GM23338 (cell line): ENCODE measurements around the gene NOTCH1. TPM values are rescaled to one million over a fixed set of nuclear protein-coding genes. Genes with fewer than 3 reads are reported as not detected.

Experiments used
- ATAC-seq: fragments of 200-7000 bp; cut with Tn5 transposase; 3 replicates; pipeline ENCODE4 v1.9.1; 2020
- DNase-seq: peaks from one replicate; pipeline ENCODE4 v3.0.0-alpha.2; 2015; ENCODE audit warnings: low spot score
- H2AFZ ChIP-seq: fragments of 200-600 bp; sonication (generic); 2 replicates; pipeline ENCODE4 v1.8.0; 2016; ENCODE audit warnings: antibody characterized with exemption, mild to moderate bottlenecking, moderate library complexity
- H3F3A ChIP-seq: fragments of 200-600 bp; sonication (generic); replicated peaks from 2 replicates; pipeline ENCODE4 v1.8.0; 2017; ENCODE audit warnings: antibody characterized with exemption, mixed run types, low read depth
- H3K27ac ChIP-seq: fragments of 200-600 bp; sonication (generic); 2 replicates; pipeline ENCODE4 v1.6.1; 2016; ENCODE audit warnings: low read depth
- H3K27me3 ChIP-seq: fragments of 200-600 bp; sonication (generic); 2 replicates; pipeline ENCODE4 v1.8.0; 2016; ENCODE audit warnings: mild to moderate bottlenecking, mixed run types, moderate library complexity; ENCODE audit not compliant: insufficient read depth
- H3K36me3 ChIP-seq: fragments of 200-600 bp; sonication (generic); 2 replicates; pipeline ENCODE4 v1.8.0; 2016; ENCODE audit warnings: mild to moderate bottlenecking; ENCODE audit not compliant: insufficient read depth
- H3K4me1 ChIP-seq: fragments of 200-600 bp; sonication (generic); 2 replicates; pipeline ENCODE4 v1.8.0; 2016; ENCODE audit warnings: mild to moderate bottlenecking, moderate library complexity; ENCODE audit not compliant: insufficient read depth
- H3K4me2 ChIP-seq: fragments of 200-600 bp; sonication (generic); 2 replicates; pipeline ENCODE4 v1.7.1; 2017; ENCODE audit warnings: mixed run types
- H3K4me3 ChIP-seq: fragments of 200-600 bp; sonication (generic); 2 replicates; pipeline ENCODE4 v1.6.1; 2016; ENCODE audit warnings: mixed run types
- H3K79me2 ChIP-seq: fragments of 200-600 bp; sonication (generic); replicated peaks from 2 replicates; pipeline ENCODE4 v1.8.0; 2017; ENCODE audit warnings: mild to moderate bottlenecking; ENCODE audit not compliant: insufficient read depth
- H3K9me2 ChIP-seq: fragments of 200-600 bp; sonication (generic); 2 replicates; pipeline ENCODE4 v1.8.0; 2017; ENCODE audit not compliant: insufficient read depth
- H4K20me1 ChIP-seq: fragments of 200-600 bp; sonication (generic); replicated peaks from 2 replicates; pipeline ENCODE4 v1.8.0; 2017; ENCODE audit warnings: mild to moderate bottlenecking; ENCODE audit not compliant: insufficient read depth
- H3K27ac Mint-ChIP-seq: 2 replicates; pipeline ENCODE4 v1.8.0; 2020; ENCODE audit warnings: inconsistent platforms, mild to moderate bottlenecking, moderate library complexity, mixed read lengths
- H3K27me3 Mint-ChIP-seq: 3 replicates; pipeline ENCODE4 v1.8.0; 2022; ENCODE audit warnings: low read depth, mild to moderate bottlenecking, moderate library complexity, mixed read lengths, inconsistent platforms; ENCODE audit not compliant: insufficient read depth, poor library complexity
- H3K36me3 Mint-ChIP-seq: 3 replicates; pipeline ENCODE4 v1.8.0; 2021; ENCODE audit warnings: low read depth, mild to moderate bottlenecking, inconsistent platforms, moderate library complexity, mixed read lengths
- H3K4me1 Mint-ChIP-seq: 3 replicates; pipeline ENCODE4 v1.8.0; 2020; ENCODE audit warnings: mild to moderate bottlenecking, inconsistent platforms, mixed read lengths
- H3K4me3 Mint-ChIP-seq: 3 replicates; pipeline ENCODE4 v1.8.0; 2021; ENCODE audit warnings: moderate library complexity, mild to moderate bottlenecking, inconsistent platforms, mixed read lengths
- H3K9me3 Mint-ChIP-seq: 3 replicates; pipeline ENCODE4 v1.8.0; 2020; ENCODE audit warnings: moderate library complexity, mild to moderate bottlenecking, inconsistent platforms, mixed read lengths
- CREB1 ChIP-seq: fragments of 250-450 bp; sonication (Bioruptor Pico); IDR thresholded peaks from 2 replicates; pipeline ENCODE4 v1.5.0; 2020; ENCODE audit warnings: low read depth, mild to moderate bottlenecking, moderate library complexity
- ETS1 ChIP-seq: IDR thresholded peaks from 2 replicates; pipeline ENCODE4 v1.6.1; 2016; ENCODE audit warnings: antibody characterized with exemption
- EZH2 ChIP-seq: fragments of 200-600 bp; sonication (generic); IDR thresholded peaks from one replicate; pipeline ENCODE4 v1.8.0; 2017; ENCODE audit warnings: antibody characterized with exemption, mild to moderate bottlenecking, low read depth; ENCODE audit not compliant: unreplicated experiment
- EZH2phosphoT487 ChIP-seq: fragments of 200-600 bp; sonication (generic); IDR thresholded peaks from one replicate; pipeline ENCODE4 v1.8.1; 2018; ENCODE audit warnings: antibody characterized with exemption; ENCODE audit not compliant: unreplicated experiment
- JUNB ChIP-seq: IDR thresholded peaks from one replicate; pipeline ENCODE4 v1.6.1; 2016; ENCODE audit warnings: antibody characterized with exemption; ENCODE audit not compliant: unreplicated experiment
- POLR2AphosphoS5 ChIP-seq: IDR thresholded peaks from 2 replicates; pipeline ENCODE4 v1.6.1; 2016; ENCODE audit warnings: antibody characterized with exemption, low read depth
- ZNF331 ChIP-seq: fragments of 250-450 bp; sonication (Bioruptor Pico); IDR thresholded peaks from 2 replicates; pipeline ENCODE4 v1.5.0; 2020; ENCODE audit warnings: low read depth, mild to moderate bottlenecking, moderate library complexity
- ZNF462 ChIP-seq: fragments of 250-450 bp; sonication (Bioruptor Pico); IDR thresholded peaks from 2 replicates; pipeline ENCODE4 v1.5.0; 2020; ENCODE audit warnings: mild to moderate bottlenecking, moderate library complexity
- polyA plus RNA-seq: library from polyadenylated mRNA; unstranded; fragments of >200 nt; fragmentation: Nextera tagmentation; extraction: Ambion mirVana; gene quantifications from 2 replicates; pipeline ENCODE4 v1.2.1, GENCODE V29; 2016
- total RNA-seq: library from RNA; depleted of rRNA; stranded (reverse); fragments of >200 nt; shearing (Covaris generic); gene quantifications from 2 replicates; pipeline ENCODE4 v1.2.3, GENCODE V29; 2014

Gene NOTCH1
- total and polyA plus RNA-seq, 2 experiments from 2014 or later = 9.9 to 97.2 TPM

GRCh38 chr9:136538599-136539426 lies 7.0 kb downstream of the NOTCH1 start:
- no peaks in the 10 kb centered on the region for H3K36me3 ChIP-seq
- no peak for ATAC-seq
- no peak for DNase-seq
- peaks cover 75% of the 10 kb centered on the region for H3K79me2 ChIP-seq
- no peak overlapping the region for H2AFZ ChIP-seq
- H3K4me1 Mint-ChIP-seq = peaks cover 39% of the 10 kb centered on the region
- H3K4me1 ChIP-seq = no peaks in the 10 kb centered on the region; the same call in 1 of the 2 replicates
- no peak overlapping the region; the same call in 2 of the 3 replicates for H3K4me3 Mint-ChIP-seq
- H3K36me3 Mint-ChIP-seq = peaks cover 34% of the 10 kb centered on the region
- no peak for TF ChIP-seq CREB1 (CRISPR knock-in tag)
- TF ChIP-seq ETS1 = no peak
- no peak for TF ChIP-seq JUNB
- TF ChIP-seq POLR2AphosphoS5 = no peak; the same call in 1 of the 2 replicates
- TF ChIP-seq ZNF331 (CRISPR knock-in tag) = no peak
- TF ChIP-seq EZH2 = no peak
- TF ChIP-seq EZH2phosphoT487 = no peak
- TF ChIP-seq ZNF462 (CRISPR knock-in tag) = no peak
- peaks cover 4% of the 10 kb centered on the region; the same call in 1 of the 2 replicates for H3F3A ChIP-seq
- H3K9me2 ChIP-seq = no peaks in the 10 kb centered on the region
- peaks cover 19% of the 10 kb centered on the region; the same call in 1 of the 2 replicates for H4K20me1 ChIP-seq
- H3K27ac ChIP-seq = no peak overlapping the region; the same call in 1 of the 2 replicates
- H3K4me2 ChIP-seq = no peak overlapping the region
- H3K27ac Mint-ChIP-seq = no peak overlapping the region
- peaks cover 6% of the 10 kb centered on the region for H3K27me3 Mint-ChIP-seq
- H3K4me3 ChIP-seq = no peak overlapping the region
- H3K27me3 ChIP-seq = no peaks in the 10 kb centered on the region
- H3K9me3 Mint-ChIP-seq = no peaks in the 10 kb centered on the region
